HUES6 (cell line): ENCODE results near the gene TMEM270.
"Not testable (repeated sequence)": the region's sequence is repeated elsewhere in the genome, so short reads cannot be mapped to it uniquely, and the experiment has no call there.

Source experiments
- H3K27ac ChIP-seq: 2 replicates; pipeline ENCODE4 v1.7.0; 2013; ENCODE audit warnings: low read depth, mild to moderate bottlenecking, low read length, inconsistent platforms
- H3K27me3 ChIP-seq: 2 replicates; pipeline ENCODE4 v1.6.1; 2013; ENCODE audit warnings: low read length; ENCODE audit not compliant: control insufficient read depth, insufficient read depth
- H3K36me3 ChIP-seq: 2 replicates; pipeline ENCODE4 v1.6.1; 2013; ENCODE audit warnings: low read length; ENCODE audit not compliant: control insufficient read depth, insufficient read depth
- H3K4me1 ChIP-seq: 2 replicates; pipeline ENCODE4 v1.6.1; 2013; ENCODE audit warnings: low read length; ENCODE audit not compliant: control insufficient read depth, insufficient read depth
- H3K4me3 ChIP-seq: 2 replicates; pipeline ENCODE4 v1.5.1; 2013; ENCODE audit warnings: low read depth, low read length
- H3K9ac ChIP-seq: one replicate; pipeline ENCODE4 v1.6.1; 2013; ENCODE audit warnings: mild to moderate bottlenecking, low read length
- H3K9me3 ChIP-seq: 2 replicates; pipeline ENCODE4 v1.6.1; 2013; ENCODE audit warnings: low read depth, low read length; ENCODE audit not compliant: control insufficient read depth, insufficient read depth

The TMEM270 gene

DNA sequence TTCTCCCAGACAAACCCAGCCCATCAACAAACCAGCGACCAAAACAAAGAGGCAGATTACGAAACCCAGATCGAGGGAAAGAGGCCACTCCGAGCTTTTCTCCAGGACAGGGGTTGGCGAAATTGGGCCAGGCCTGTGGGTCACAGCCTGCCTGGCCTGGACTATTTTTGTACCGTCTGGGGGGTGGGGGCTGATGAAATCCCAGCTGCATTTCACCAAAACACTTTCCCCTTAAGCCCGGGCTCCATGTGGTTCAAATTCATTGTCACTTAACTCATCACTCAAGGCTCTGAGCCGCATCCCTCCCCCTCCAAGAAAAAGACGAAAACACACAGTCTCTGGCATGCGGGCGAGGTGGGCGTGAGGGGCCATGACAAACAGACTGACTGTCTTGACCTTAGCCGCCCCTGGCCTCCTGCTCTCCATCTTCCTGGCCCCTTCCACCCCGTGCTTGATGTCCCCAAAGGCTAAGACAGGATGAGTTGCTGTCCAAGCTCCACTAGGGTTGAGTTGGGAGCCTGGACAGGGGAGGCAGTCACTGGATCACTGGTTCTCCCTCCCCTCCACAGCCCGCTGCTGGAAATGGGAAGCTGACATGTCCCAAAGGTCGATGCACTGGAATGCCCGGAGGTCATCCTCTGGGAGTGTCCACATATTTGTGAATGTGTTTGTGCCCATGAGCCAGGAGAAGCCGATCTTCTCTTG, 19.2 kb downstream of the TMEM270 start:
- H3K4me1 ChIP-seq = peaks cover 9% of the 10 kb centered on the region; the same call in 1 of the 2 replicates
- no peak overlapping the region for H3K9ac ChIP-seq
- H3K27me3 ChIP-seq = peaks cover 3% of the 10 kb centered on the region; the same call in 1 of the 2 replicates
- H3K9me3 ChIP-seq = no peaks in the 10 kb centered on the region
- no peak overlapping the region for H3K4me3 ChIP-seq
- no peak overlapping the region for H3K27ac ChIP-seq
- no peaks in the 10 kb centered on the region for H3K36me3 ChIP-seq

- H3K27ac ChIP-seq = no peak overlapping the region
- H3K36me3 ChIP-seq = no peaks in the 10 kb centered on the region
- peaks cover 3% of the 10 kb centered on the region; the same call in 1 of the 2 replicates for H3K27me3 ChIP-seq
- H3K4me1 ChIP-seq = peaks cover 9% of the 10 kb centered on the region; the same call in 1 of the 2 replicates
- H3K9ac ChIP-seq = no peak overlapping the region
- no peak overlapping the region for H3K4me3 ChIP-seq
- H3K9me3 ChIP-seq = no peaks in the 10 kb centered on the region
Measured at GRCh38 chr7:73880755-73881328, 19.9 kb downstream of the TMEM270 start.

- Histone ChIP-seq H3K36me3 (no peaks in the 10 kb centered on the region), H3K27ac (no peak overlapping the region), H3K9ac (no peak overlapping the region), H3K4me1 (peaks cover 14% of the 10 kb centered on the region; the same call in 1 of the 2 replicates), H3K27me3 (peaks cover 3% of the 10 kb centered on the region; the same call in 1 of the 2 replicates), H3K9me3 (no peaks in the 10 kb centered on the region), H3K4me3 (no peak overlapping the region)
Measured at GRCh38 chr7:73881352-73882046, 20.5 kb downstream of the TMEM270 start.

DNA sequence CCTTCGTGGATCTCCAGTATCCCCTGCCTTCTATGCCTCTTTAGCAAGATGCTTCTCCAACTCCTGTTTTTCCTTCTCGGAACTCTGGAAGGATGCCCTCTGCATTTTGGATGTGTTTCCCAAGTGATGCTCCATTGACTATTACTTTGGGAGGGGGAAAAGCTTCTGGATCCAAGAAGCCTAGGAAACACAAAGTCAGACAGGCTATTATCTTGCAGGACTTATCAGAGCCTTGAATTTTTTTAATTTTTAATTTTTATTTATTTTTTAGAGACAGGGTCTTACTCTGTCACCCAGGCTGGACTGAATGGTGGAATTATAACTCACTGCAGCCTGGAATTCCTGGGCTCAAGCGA, 21.1 kb downstream of the TMEM270 start:
- H3K9me3 ChIP-seq = no peaks in the 10 kb centered on the region
- H3K36me3 ChIP-seq = no peaks in the 10 kb centered on the region
- H3K4me1 ChIP-seq = peaks cover 20% of the 10 kb centered on the region; the same call in 1 of the 2 replicates
- H3K27ac ChIP-seq = no peak overlapping the region
- H3K9ac ChIP-seq = no peak overlapping the region
- H3K27me3 ChIP-seq = peaks cover 3% of the 10 kb centered on the region; the same call in 1 of the 2 replicates
- H3K4me3 ChIP-seq = no peak overlapping the region

- H3K27me3 ChIP-seq, H3K36me3 ChIP-seq, H3K4me3 ChIP-seq, H3K9me3 ChIP-seq, H3K27ac ChIP-seq, H3K9ac ChIP-seq: not testable (repeated sequence)
- H3K4me1 ChIP-seq = peaks cover 22% of the 10 kb centered on the region; the same call in 1 of the 2 replicates
Measured at GRCh38 chr7:73884867-73885422, 24.0 kb downstream of the TMEM270 start.

- no peaks in the 10 kb centered on the region for H3K9me3 ChIP-seq
- no peak overlapping the region for H3K9ac ChIP-seq
- no peak overlapping the region for H3K27ac ChIP-seq
- peaks cover 18% of the 10 kb centered on the region; the same call in 1 of the 2 replicates for H3K4me1 ChIP-seq
- no peaks in the 10 kb centered on the region for H3K36me3 ChIP-seq
- no peak overlapping the region for H3K4me3 ChIP-seq
- peaks cover 6% of the 10 kb centered on the region; the same call in 1 of the 2 replicates for H3K27me3 ChIP-seq
Measured at GRCh38 chr7:73885433-73885974, 24.5 kb downstream of the TMEM270 start.

DNA sequence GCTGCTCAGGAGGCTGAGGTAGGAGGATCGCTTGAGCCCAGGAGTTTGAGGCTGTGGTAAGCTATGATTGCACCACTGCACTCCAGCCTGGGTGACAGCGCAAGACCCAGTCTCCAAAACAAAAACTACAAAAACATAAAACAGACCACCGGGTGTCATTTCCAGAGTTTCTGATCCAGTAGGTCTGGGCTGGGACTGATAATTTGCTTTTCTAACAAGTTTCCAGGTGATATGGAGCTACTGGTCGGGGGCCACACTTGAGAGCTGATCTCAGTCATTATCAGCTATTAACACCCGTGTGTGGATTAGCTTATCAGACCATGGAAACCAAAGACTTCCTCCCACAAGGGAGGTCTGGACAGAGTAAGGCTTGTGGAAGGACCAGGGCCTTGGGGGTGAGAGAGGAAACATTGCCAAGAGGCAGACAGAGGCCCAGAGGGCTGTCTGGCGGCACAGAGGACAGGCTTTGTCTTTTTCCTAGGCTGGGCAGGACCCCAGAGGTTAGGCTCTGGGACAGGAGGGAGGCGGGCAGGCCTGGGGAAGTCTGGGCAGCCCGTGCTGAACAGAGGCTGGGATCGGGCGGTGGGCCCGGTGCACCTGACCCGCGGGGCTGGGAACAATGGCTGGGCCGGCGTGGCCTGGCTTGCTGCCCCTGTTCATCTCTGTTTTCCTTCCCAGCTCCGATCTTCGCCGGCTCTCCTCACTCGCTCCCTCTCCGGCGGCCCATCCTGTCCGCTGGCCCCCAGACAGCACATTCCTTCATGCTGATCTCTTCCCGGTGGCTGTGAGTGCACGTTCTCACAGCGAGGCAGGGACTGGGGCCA, 25.2 kb downstream of the TMEM270 start:
- H3K9me3 ChIP-seq = no peaks in the 10 kb centered on the region
- peaks cover 6% of the 10 kb centered on the region; the same call in 1 of the 2 replicates for H3K27me3 ChIP-seq
- H3K9ac ChIP-seq = no peak overlapping the region
- peaks cover 18% of the 10 kb centered on the region; the same call in 1 of the 2 replicates for H3K4me1 ChIP-seq
- H3K36me3 ChIP-seq = no peaks in the 10 kb centered on the region
- no peak overlapping the region for H3K4me3 ChIP-seq
- no peak overlapping the region for H3K27ac ChIP-seq

DNA sequence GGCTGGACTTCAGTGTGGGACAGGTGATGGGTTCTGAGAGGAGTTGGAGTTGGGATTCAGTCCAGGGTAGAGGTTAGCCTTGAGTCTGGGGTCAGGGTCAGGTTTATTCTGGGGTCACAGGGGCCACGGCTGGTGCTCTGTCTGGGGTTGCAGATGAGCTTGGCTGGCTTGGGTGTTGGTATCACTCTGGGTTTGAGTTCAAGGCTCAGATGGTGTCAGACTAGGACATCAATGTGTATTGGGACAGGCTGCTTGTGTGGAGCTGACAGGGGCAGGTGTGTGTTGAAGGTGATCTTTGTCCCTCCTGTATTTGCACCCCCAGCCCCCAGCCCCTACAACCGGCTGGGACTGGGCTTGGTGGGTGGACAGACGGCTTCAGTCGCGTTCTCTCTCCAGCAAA, 26.8 kb downstream of the TMEM270 start:
- Histone ChIP-seq H3K36me3 (no peaks in the 10 kb centered on the region), H3K27me3 (peaks cover 4% of the 10 kb centered on the region; the same call in 1 of the 2 replicates), H3K27ac (no peak overlapping the region), H3K9ac (no peak overlapping the region), H3K4me3 (no peak overlapping the region), H3K9me3 (no peaks in the 10 kb centered on the region), H3K4me1 (peaks cover 18% of the 10 kb centered on the region; the same call in 1 of the 2 replicates)

- peaks cover 18% of the 10 kb centered on the region; the same call in 1 of the 2 replicates for H3K4me1 ChIP-seq
- H3K9me3 ChIP-seq = no peaks in the 10 kb centered on the region
- no peaks in the 10 kb centered on the region for H3K36me3 ChIP-seq
- peaks cover 3% of the 10 kb centered on the region; the same call in 1 of the 2 replicates for H3K27me3 ChIP-seq
- H3K4me3 ChIP-seq = no peak overlapping the region
- no peak overlapping the region for H3K27ac ChIP-seq
- no peak overlapping the region for H3K9ac ChIP-seq
Measured at GRCh38 chr7:73888959-73889358, 28.0 kb downstream of the TMEM270 start.

DNA sequence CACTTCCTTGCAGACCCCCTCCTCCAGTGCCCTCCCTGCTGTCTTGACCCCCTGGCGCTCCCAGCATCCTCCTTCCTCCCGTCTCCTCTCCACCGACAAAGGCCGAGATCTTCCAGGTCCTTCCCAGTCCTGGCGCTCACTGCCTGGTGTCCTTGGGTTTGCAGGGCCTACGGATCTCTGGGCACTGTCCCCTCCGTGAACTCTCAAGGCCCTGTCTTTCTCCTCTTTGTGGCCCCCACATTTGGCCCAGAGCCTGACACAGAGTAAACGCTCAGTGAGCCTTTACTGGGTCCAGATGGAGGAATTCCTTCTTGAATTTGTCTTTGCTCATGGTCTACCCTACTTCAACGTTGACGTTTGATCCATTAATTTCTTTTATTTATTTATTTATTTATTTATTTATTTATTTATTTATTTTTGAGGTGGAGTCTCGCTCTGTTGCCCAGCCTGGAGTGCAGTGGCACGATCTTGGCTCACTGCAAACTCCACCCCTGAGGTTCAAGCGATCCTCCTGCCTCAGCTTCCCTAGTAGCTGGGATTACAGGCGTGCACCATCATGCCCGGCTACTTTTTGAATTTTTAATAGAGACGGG, 29.7 kb downstream of the TMEM270 start:
- Histone ChIP-seq H3K9me3 (peaks cover 4% of the 10 kb centered on the region), H3K4me3 (no peak overlapping the region), H3K4me1 (peaks cover 18% of the 10 kb centered on the region; the same call in 1 of the 2 replicates), H3K9ac (no peak overlapping the region), H3K27me3 (peaks cover 3% of the 10 kb centered on the region; the same call in 1 of the 2 replicates), H3K27ac (no peak overlapping the region), H3K36me3 (no peaks in the 10 kb centered on the region)
